DND-41 (cell line): ENCODE results near the gene POU6F2.

Experiments
- ATAC-seq: fragments of 200-7000 bp; cut with Tn5 transposase; 3 replicates; pipeline ENCODE4 v1.9.1; 2021; ENCODE audit warnings: low read depth; ENCODE audit not compliant: insufficient read depth
- DNase-seq: peaks from one replicate; pipeline ENCODE4 v3.0.0-alpha.2; 2020
- H2AFZ ChIP-seq: 2 replicates; pipeline ENCODE4 v1.6.0; 2012; ENCODE audit warnings: low read depth, low read length
- H3K27ac ChIP-seq: 2 replicates; pipeline ENCODE4 v1.5.1; 2012; ENCODE audit warnings: low read length, inconsistent platforms
- H3K27me3 ChIP-seq: fragments of 200-600 bp; sonication (generic); 2 replicates; pipeline ENCODE4 v1.6.0; 2012; ENCODE audit warnings: low read length, mild to moderate bottlenecking, inconsistent platforms; ENCODE audit not compliant: insufficient read depth, poor library complexity
- H3K36me3 ChIP-seq: 2 replicates; pipeline ENCODE4 v1.5.1; 2012; ENCODE audit warnings: low read length, inconsistent platforms; ENCODE audit not compliant: insufficient read depth
- H3K4me1 ChIP-seq: 2 replicates; pipeline ENCODE4 v1.5.1; 2012; ENCODE audit warnings: mild to moderate bottlenecking, low read length; ENCODE audit not compliant: insufficient read depth
- H3K4me2 ChIP-seq: 2 replicates; pipeline ENCODE4 v1.6.0; 2012; ENCODE audit warnings: mild to moderate bottlenecking, moderate library complexity, low read length, inconsistent platforms; ENCODE audit not compliant: insufficient read depth
- H3K4me3 ChIP-seq, 2 experiments: fragments of 200-600 bp in 1 of 2; shearing (Covaris generic) in 1 of 2; 2 replicates each; pipeline ENCODE4 v1.5.1; 2012 to 2016; ENCODE audit warnings: inconsistent platforms in 2 of 2, low read length in 2 of 2, mild to moderate bottlenecking in 2 of 2, low read depth in 1 of 2, moderate library complexity in 1 of 2
- H3K79me2 ChIP-seq: 2 replicates; pipeline ENCODE4 v1.6.0; 2012; ENCODE audit warnings: low read length, inconsistent platforms; ENCODE audit not compliant: insufficient read depth
- H3K9ac ChIP-seq: 2 replicates; pipeline ENCODE4 v1.6.0; 2012; ENCODE audit warnings: low read depth, mild to moderate bottlenecking, inconsistent platforms, low read length, moderate library complexity
- H3K9me3 ChIP-seq: 2 replicates; pipeline ENCODE4 v1.5.1; 2012; ENCODE audit warnings: low read length, moderate library complexity, mild to moderate bottlenecking, inconsistent platforms; ENCODE audit not compliant: insufficient read depth, severe bottlenecking
- H4K20me1 ChIP-seq: 2 replicates; pipeline ENCODE4 v1.6.0; 2012; ENCODE audit warnings: low read length; ENCODE audit not compliant: insufficient read depth
- CTCF ChIP-seq: IDR thresholded peaks from 2 replicates; pipeline ENCODE4 v1.5.1; 2012; ENCODE audit warnings: borderline replicate concordance, low read length, moderate library complexity, mild to moderate bottlenecking; ENCODE audit not compliant: poor library complexity, severe bottlenecking; ENCODE audit errors: extremely low read depth
- EZH2 ChIP-seq: IDR thresholded peaks from 3 replicates; pipeline ENCODE4 v1.6.1; 2012; ENCODE audit warnings: borderline replicate concordance, low read depth, mild to moderate bottlenecking, moderate library complexity, low read length, inconsistent platforms; ENCODE audit not compliant: severe bottlenecking

Gene POU6F2

GRCh38 chr7:39172137-39172536, 194.4 kb downstream of the POU6F2 start:
- TF ChIP-seq CTCF, result no peak
- TF ChIP-seq EZH2, result no peak
- ATAC-seq (no peak), DNase-seq (no peak)
- no peak overlapping the region for H3K4me3 ChIP-seq
- H3K4me2 ChIP-seq, result no peak overlapping the region
- H3K9me3 ChIP-seq, result no peaks in the 10 kb centered on the region
- no peak overlapping the region for H3K9ac ChIP-seq
- no peaks in the 10 kb centered on the region for H3K4me1 ChIP-seq
- no peaks in the 10 kb centered on the region for H4K20me1 ChIP-seq
- no peak overlapping the region for H2AFZ ChIP-seq
- no peak overlapping the region for H3K27ac ChIP-seq
- H3K27me3 ChIP-seq, result peaks cover 13% of the 10 kb centered on the region
- H3K79me2 ChIP-seq, result no peaks in the 10 kb centered on the region
- H3K36me3 ChIP-seq, result no peaks in the 10 kb centered on the region

DNA sequence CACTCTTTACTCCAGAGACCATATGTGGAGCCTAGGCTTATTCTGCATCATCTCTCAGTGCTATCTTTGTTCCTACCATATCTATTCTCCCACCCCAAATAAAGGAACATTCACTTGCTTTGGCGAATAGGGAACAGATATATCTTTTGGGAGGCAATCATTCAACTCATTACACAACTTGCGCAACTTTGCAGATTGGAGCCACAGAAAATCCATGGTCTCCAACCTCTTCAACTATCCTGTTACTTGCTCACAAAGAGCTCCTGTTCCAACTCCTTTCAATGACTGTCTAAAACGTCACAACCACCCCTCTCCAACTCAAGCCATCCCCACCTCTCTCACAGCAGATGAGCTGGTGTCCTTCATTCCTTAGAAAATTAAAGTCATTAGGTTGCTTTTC, 203.7 kb downstream of the POU6F2 start:
- DNase-seq, result no peak
- no peaks in the 10 kb centered on the region for H3K9me3 ChIP-seq

DNA sequence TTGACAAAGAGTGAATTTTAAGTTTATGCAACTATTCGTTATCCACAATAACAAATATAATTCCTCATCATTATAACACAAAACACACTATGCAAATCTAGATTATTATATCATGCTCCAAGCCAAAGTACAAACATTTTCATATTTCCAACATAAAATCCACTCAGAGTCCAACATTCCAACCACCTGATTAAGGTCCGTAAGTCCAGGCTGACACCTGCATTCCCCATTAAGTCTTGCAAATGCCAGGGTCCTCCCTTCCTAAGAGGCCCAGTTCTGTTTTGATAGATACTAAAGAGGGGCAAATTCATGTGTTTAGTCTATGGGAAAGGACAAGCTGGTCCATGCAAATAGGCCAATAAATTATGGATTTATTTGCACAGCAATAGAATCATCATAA, 206.1 kb downstream of the POU6F2 start:
- Histone ChIP-seq H3K4me1 (no peaks in the 10 kb centered on the region), H2AFZ (no peak overlapping the region), H3K36me3 (no peaks in the 10 kb centered on the region), H3K4me2 (no peak overlapping the region), H3K27ac (no peak overlapping the region), H3K79me2 (no peaks in the 10 kb centered on the region), H3K9ac (no peak overlapping the region), H3K4me3 (no peak overlapping the region), H3K9me3 (no peaks in the 10 kb centered on the region), H3K27me3 (peaks cover 3% of the 10 kb centered on the region), H4K20me1 (no peaks in the 10 kb centered on the region)
- ATAC-seq (no peak), DNase-seq (no peak)
- no peak for TF ChIP-seq EZH2
- no peak for TF ChIP-seq CTCF

More for the DNA sequence above, 203.7 kb downstream of the POU6F2 start:
- H3K27me3 ChIP-seq, result no peaks in the 10 kb centered on the region
- H3K9ac ChIP-seq, result no peak overlapping the region
- no peak overlapping the region for H3K4me3 ChIP-seq
- no peak overlapping the region for H3K4me2 ChIP-seq
- no peaks in the 10 kb centered on the region for H3K79me2 ChIP-seq
- no peak for ATAC-seq
- H2AFZ ChIP-seq, result no peak overlapping the region
- H3K4me1 ChIP-seq, result no peaks in the 10 kb centered on the region
- H4K20me1 ChIP-seq, result no peaks in the 10 kb centered on the region
- TF ChIP-seq EZH2 (no peak), CTCF (no peak)
- H3K27ac ChIP-seq, result no peak overlapping the region
- no peaks in the 10 kb centered on the region for H3K36me3 ChIP-seq

DNA sequence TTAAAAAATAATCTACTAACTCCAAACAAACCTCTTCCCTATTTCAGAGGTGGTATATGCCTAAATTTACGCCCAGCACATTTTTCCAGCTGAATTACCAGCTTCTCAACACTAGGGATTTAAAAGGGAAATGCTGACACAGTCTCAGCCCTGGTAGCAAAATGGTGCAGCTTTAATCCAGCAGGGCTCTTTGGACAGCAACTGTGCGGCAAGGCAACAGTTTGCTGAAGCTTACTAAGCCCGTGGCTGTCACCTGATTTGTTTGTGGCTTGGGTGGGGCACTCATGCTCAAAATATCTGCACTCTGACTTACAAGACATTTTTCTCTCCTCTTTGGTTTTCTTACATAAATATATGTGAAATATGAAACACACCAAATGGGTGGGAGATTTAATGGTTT, 206.7 kb downstream of the POU6F2 start:
- Histone ChIP-seq H3K9ac (no peak overlapping the region), H3K4me3 (no peak overlapping the region), H3K9me3 (no peaks in the 10 kb centered on the region), H3K79me2 (no peaks in the 10 kb centered on the region), H3K4me2 (no peak overlapping the region), H3K36me3 (no peaks in the 10 kb centered on the region), H4K20me1 (no peaks in the 10 kb centered on the region), H3K27ac (no peak overlapping the region), H3K4me1 (no peaks in the 10 kb centered on the region), H2AFZ (no peak overlapping the region), H3K27me3 (peaks cover 3% of the 10 kb centered on the region)
- TF ChIP-seq EZH2, result no peak
- no peak for TF ChIP-seq CTCF
- DNase-seq (no peak), ATAC-seq (no peak)
